H54 (cell line): Measurements from ENCODE around the gene SGCA.

Experiments used
- DNase-seq: peaks from one replicate; pipeline ENCODE4 v3.0.0; 2011; ENCODE audit warnings: low spot score, mixed read lengths; ENCODE audit not compliant: insufficient read length
- FAIRE-seq: peaks from 3 replicates; lab custom pipeline; 2011; peaks lifted over from hg19 to GRCh38; lab: Jason Lieb, UNC
- POLR2A ChIP-seq: IDR thresholded peaks from 2 replicates; pipeline ENCODE4 v1.6.1; 2011; ENCODE audit warnings: low read depth, mild to moderate bottlenecking, low read length

SGCA gene

GRCh38 chr17:50165867-50166517 lies at the start of gene SGCA:
Gene SGCA, plus strand, starts transcription at chr17:50166005. Its CDS starts 36 bp downstream, at chr17:50166041.
- FAIRE-seq = no peak
- TF ChIP-seq POLR2A = no peak
- DNase-seq = no peak

GRCh38 chr17:50117202-50118051 lies 48.4 kb upstream of the SGCA start:
- DNase-seq (no peak), FAIRE-seq (no peak)
- no peak for TF ChIP-seq POLR2A

- DNase-seq (no peak), FAIRE-seq (no peak)
- no peak for TF ChIP-seq POLR2A
Measured at GRCh38 chr17:50118076-50118827, 47.6 kb upstream of the SGCA start.

- FAIRE-seq = no peak
- DNase-seq = no peak
- no peak for TF ChIP-seq POLR2A
Measured at GRCh38 chr17:50118828-50119218, 47.0 kb upstream of the SGCA start.

GRCh38 chr17:50120475-50121253 lies 45.1 kb upstream of the SGCA start:
- TF ChIP-seq POLR2A = no peak
- FAIRE-seq (no peak), DNase-seq (no peak)

GRCh38 chr17:50122945-50123344 lies 42.9 kb upstream of the SGCA start:
- no peak for DNase-seq
- no peak for FAIRE-seq
- no peak for TF ChIP-seq POLR2A

GRCh38 chr17:50123649-50124349 lies 42.0 kb upstream of the SGCA start:
- FAIRE-seq (no peak), DNase-seq (no peak)
- TF ChIP-seq POLR2A = no peak

GRCh38 chr17:50125420-50125997 lies 40.3 kb upstream of the SGCA start:
- FAIRE-seq = no peak
- TF ChIP-seq POLR2A = no peak
- no peak for DNase-seq

- FAIRE-seq = no peak
- TF ChIP-seq POLR2A = no peak
- no peak for DNase-seq
Measured at GRCh38 chr17:50127697-50128361, 38.0 kb upstream of the SGCA start.

GRCh38 chr17:50128441-50129352 lies 37.1 kb upstream of the SGCA start:
- no peak for TF ChIP-seq POLR2A
- FAIRE-seq = no peak
- DNase-seq = no peak

- no peak for FAIRE-seq
Measured at GRCh38 chr17:50129353-50129727, 36.5 kb upstream of the SGCA start.

More at GRCh38 chr17:50129353-50129727, 36.5 kb upstream of the SGCA start:
- DNase-seq = no peak
- TF ChIP-seq POLR2A = no peak
